Erythroblast (primary cell): ENCODE results near the gene RPH3AL.
"Not testable (repeated sequence)": the region's sequence is repeated elsewhere in the genome, so short reads cannot be mapped to it uniquely, and the experiment has no call there.

ENCODE experiments used
- GATA1 ChIP-seq: IDR thresholded peaks from 2 replicates; pipeline ENCODE4 v1.6.1; 2011; ENCODE audit warnings: low read depth, mild to moderate bottlenecking, control low read depth, low read length, moderate library complexity
- POLR2A ChIP-seq: IDR thresholded peaks from 2 replicates; pipeline ENCODE4 v1.6.1; 2011; ENCODE audit warnings: mild to moderate bottlenecking, low read length

DNA sequence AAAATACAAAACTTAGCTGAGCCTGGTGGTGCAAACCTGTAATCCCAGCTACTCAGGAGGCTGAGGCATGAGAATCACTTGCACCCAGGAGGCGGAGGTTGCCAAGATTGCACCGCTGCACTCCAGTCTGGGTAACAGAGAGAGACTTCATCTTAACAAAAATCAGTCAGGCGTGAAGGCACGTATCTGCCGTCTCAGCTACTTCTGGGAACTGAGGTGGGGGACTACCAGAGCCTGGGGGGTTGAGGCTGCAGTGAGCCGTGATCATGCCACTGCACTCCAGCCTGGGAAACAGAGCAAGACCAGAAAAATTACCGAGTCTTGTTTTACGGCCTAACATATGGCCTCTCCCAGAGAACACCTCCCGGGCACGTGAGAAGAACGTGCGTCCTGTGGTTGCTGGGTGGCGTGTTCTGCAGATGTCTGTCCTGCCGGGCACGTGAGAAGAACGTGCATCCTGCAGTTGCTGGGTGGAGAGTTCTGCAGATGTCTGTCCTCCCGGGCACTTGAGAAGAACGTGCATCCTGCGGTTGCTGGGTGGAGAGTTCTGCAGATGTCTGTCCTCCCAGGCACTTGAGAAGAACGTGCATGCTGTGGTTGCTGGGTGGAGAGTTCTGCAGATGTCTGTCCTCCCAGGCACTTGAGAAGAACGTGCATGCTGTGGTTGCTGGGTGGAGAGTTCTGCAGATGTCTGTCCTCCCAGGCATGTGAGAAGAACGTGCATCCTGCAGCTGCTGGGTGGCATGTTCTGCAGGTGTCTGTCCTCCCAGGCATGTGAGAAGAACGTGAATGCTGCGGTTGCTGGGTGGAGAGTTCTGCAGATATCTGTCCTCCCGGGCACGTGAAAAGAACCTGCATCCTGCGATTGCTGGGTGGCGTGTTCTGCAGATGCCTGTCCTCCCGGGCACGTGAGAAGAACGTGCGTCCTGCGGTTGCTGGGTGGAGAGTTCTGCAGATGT, 14.3 kb upstream of the RPH3AL start:
- not testable (repeated sequence) for TF ChIP-seq POLR2A, GATA1
